SKM-1 treated with dmso at 0.1 percent for 144 hours (cell line): ENCODE measurements around the gene RASSF5.

ENCODE experiments used
- DNase-seq: peaks from one replicate; lab custom pipeline; 2025; ENCODE audit not compliant: unreplicated experiment; lab: John Stamatoyannopoulos, UW

The RASSF5 gene, protein sequence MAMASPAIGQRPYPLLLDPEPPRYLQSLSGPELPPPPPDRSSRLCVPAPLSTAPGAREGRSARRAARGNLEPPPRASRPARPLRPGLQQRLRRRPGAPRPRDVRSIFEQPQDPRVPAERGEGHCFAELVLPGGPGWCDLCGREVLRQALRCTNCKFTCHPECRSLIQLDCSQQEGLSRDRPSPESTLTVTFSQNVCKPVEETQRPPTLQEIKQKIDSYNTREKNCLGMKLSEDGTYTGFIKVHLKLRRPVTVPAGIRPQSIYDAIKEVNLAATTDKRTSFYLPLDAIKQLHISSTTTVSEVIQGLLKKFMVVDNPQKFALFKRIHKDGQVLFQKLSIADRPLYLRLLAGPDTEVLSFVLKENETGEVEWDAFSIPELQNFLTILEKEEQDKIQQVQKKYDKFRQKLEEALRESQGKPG

DNA sequence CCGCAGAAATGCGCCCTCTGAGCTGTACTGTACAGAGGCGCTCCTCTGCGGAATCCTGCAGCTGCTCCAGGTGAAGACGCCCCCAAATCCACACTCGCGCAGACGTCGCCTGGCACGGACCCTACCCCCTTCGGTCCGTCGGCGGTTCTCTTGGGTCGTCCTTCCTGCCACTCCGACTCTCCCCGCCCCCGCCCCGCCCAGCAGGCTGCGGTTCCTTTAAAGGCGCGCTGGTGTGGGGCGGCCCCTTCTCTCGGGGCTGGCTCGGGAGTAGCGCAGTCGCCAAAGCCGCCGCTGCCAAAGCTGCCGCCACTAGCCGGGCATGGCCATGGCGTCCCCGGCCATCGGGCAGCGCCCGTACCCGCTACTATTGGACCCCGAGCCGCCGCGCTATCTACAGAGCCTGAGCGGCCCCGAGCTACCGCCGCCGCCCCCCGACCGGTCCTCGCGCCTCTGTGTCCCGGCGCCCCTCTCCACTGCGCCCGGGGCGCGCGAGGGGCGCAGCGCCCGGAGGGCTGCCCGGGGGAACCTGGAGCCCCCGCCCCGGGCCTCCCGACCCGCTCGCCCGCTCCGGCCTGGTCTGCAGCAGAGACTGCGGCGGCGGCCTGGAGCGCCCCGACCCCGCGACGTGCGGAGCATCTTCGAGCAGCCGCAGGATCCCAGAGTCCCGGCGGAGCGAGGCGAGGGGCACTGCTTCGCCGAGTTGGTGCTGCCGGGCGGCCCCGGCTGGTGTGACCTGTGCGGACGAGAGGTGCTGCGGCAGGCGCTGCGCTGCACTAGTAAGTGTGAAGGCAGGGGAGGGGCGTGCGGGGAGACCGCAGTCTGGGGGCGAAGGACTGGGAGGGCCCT is at the start of gene RASSF5:
Gene RASSF5, plus strand, starts transcription at position 248 of the 846 bp plus-strand sequence. Its CDS starts 72 bp downstream, at position 320.
- no peak for DNase-seq

DNA sequence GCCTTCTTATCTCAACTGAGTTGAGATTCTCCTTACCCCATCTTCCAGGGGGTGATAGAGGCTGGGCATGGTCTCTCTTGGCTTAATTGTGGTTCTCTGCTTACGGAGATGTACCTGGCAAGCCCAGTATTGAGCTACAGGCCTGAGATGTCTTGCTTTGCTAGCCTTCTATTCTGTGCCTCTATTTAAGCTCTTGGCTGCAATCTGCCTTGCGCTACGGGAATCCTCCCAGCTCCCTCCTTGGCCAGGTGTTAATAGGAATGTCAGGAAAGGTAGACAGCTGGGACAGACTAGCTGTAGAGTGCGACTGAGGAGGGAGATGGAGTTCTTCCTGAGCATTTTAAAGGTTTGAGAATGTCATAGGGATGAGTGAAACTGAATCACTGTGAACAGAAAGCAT is 47.6 kb upstream of the RASSF5 start:
- no peak for DNase-seq

DNA sequence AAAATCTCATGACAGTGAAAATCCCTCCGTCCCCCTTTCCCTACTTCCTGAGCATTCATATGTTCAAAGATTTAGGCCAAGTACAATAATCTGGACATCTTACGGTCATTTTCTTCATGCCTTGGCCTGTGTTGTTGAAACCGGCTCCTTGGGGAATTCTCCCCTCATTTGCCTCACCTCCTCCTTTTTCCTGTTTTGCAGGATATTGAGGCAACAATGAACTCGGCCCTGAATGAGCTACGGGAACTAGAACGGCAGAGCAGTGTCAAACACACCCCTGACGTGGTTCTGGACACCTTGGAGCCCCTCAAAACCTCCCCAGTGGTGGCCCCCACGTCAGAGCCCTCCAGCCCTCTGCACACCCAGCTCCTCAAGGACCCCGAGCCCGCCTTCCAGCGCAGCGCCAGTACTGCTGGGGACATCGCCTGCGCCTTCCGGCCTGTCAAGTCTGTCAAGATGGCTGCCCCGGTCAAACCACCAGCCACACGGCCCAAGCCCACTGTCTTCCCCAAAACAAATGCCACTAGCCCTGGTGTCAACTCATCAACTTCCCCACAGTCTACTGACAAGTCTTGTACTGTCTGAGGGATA is 46.4 kb upstream of the RASSF5 start:
- no peak for DNase-seq

DNA sequence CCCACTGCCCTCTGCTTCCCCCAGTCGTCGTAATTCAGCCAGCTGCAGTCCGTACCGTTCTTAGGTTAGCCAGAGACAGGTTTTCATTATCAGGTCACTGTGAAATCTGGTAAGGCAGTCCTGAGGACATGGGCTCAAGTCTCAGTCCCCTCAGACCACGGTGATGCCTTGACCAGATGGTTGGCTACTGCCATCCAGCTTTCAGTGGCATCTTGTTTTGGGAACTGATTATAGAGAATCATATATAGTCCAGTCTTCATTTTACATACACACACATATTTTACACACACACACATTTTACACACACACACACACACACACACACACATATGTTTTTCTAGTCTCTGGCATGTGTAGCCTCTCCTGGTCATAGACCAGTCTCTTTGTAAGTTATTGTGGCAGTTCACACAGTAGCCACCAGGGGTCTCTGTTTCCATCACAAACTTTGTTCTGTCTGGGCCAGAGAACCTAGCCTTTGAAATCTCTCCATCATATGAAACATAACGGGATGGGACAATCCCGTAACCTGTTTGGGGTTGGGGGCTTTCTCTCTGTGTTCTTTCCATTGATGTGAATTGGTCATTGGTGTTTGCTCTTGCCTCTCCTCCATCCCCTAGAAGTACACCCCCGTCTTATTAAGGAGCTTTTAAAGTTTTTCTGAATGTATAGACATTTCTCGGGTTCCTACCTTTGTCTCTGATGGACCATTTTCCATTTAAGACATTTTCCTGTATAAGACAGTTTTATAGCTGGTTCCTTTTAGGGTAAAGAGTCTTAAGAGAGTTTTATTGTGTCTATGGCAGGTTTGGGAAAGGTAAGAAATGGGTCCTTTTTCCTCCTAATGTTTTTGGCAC is 45.5 kb upstream of the RASSF5 start:
- peak; percentile 77 for DNase-seq

DNA sequence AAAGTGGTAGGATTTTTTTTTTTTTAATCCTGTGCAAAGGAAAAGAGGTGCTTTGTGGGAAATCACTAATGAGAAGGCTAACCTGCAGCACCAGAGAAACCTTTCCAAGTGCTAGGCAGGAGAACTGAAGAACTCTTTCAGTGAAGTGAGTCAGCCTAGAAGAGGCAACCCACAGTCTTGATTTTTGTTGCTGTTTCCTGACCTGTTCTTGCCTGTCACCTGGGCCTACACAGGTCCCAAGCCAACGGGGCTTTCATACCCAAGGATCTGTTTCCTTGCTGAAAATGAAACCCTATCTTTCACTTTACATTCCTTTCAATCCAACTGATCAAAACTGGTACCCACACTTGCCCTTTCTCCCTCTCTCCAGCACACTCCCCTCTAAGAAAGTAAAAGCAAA is 44.2 kb upstream of the RASSF5 start:
- no peak for DNase-seq

DNA sequence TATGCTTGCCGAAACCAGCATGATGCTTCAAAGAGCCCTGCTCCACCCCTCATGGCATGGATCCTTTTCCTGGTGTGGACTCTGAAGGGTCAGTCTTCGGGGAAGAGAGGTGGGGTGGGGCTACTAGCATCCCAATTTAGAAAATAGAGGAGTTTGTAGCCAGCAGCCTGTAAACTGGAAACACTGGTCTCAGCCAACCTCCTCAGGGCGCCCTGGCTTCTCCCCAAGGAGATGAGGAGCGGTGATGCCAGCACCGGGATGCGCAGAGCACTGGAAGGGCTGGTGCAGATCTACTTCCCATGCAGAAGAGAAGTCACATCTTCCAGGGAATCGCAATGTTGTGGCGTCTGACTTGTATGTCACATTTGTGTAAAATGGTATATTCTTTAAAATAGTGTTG is 43.4 kb upstream of the RASSF5 start:
- DNase-seq, result no peak

DNA sequence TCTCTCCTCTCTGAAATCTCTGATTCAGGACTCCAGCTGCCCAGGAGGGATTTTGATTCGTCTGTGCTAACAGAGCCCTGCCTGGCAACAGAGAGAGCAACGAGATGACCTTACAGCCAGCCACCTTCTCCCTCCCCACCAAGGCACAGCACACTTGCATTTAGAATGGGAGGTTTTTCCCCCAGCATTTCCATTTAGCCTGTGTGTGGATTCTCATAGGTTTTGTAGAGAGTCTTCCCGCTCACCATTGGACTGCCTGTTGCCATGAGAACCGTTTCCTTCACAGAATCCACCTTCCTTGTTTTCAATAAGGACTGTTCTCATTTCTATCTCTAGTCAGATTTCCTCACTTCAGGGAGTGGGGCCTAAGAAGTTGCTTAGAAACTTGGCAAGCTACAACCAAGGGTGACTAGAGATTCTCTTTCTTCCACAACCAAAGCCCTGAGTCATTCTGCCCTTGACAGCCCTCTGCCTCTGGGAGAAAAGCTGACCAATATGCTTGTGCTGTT is 42.8 kb upstream of the RASSF5 start:
- peak; percentile 65 for DNase-seq

DNA sequence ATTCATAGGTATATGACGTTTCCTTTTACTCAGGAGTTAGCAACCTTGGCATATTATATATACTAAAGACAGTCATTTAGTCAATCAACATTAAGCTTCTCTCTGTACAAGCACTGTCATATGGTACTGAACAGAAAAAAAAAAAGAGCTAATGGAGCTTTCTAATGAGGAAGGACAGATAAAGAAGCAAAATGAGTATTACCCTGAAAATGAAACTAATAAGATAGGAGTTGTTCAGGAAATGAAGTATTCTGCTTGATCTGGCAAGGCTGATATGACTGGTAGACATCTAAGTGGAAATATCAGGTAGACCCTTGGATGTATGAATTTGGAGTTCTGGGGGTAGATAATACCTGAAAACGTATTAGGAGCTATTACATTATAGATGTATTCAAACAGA is 41.4 kb upstream of the RASSF5 start:
- DNase-seq, result no peak

DNA sequence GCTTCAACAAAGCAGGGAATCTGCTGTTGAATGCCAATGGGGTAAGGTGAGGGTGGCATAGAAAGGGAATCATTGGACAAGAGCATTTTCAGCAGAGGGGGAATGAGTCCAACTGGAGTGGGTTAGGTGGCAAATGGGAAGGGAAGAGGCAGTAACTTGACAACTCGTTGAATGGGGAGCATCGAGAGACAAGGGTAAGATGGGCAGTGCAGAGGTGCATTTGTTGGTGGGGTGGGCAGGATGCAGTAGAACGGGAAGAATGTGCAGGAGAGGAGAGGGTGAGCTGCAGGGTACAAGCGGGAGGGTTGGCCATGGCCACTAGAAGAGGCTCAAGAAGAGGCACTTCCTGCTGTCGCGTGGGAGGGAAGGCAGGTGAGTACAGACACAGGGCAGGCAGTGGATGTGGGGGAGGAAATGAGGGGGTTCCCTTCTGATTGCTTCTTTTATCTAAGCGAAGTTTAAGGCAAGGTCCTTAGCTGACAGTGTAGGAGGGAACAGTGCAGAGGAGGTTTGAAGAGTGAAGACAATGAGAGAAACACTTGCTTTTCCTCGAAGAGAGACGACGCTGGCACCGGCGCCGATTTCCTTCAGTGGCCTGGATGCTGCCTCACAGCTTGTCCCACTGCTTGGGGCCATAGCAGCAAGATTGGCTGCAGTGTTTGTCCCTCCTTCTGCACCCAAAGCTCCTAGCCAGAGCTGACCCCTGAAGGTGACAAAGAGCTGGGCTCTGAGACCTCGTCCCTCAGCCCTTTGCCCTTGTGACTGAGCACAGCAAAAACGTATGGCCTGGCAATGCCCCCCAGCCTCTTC is 40.3 kb upstream of the RASSF5 start:
- DNase-seq, result no peak

DNA sequence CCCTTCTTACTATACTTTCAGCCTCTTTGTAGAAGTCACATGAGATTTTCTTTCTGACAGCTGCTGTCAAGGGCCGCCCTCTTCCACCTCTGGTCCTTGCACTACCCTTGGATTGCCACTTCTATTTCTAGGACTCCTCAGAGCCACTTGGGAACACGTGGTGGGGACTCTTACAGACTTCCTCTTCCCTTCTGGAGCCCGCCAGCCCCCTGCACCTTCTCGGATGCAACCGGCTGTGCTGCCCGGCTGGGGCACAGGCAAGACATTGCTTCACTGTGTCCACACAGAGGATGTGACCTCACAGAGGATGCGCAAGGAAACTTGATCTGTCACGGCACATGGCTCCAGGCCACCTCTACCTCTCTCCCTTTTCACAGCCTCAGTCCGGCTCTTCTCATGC is 39.4 kb upstream of the RASSF5 start:
- DNase-seq, result peak; percentile 99

DNA sequence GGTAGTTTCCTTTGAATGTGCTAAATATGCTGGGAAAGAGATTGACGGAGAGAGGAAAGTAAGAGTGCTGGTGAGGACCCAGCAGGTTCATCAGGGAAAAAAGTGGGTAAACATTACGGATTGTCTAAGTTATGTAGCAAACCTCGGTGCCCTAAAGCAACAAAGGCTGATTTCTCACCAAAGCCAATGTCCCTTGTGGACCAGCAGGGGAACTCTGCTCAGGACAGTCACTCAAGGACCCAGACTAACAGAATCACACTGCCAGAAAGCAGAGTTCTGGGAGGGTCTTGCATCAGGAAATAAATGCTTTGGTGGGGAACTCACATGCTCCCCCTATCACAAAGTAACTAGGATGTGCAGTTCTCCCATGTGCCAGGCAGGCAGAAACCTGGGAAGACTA is 38.8 kb upstream of the RASSF5 start:
- peak; percentile 24 for DNase-seq

DNA sequence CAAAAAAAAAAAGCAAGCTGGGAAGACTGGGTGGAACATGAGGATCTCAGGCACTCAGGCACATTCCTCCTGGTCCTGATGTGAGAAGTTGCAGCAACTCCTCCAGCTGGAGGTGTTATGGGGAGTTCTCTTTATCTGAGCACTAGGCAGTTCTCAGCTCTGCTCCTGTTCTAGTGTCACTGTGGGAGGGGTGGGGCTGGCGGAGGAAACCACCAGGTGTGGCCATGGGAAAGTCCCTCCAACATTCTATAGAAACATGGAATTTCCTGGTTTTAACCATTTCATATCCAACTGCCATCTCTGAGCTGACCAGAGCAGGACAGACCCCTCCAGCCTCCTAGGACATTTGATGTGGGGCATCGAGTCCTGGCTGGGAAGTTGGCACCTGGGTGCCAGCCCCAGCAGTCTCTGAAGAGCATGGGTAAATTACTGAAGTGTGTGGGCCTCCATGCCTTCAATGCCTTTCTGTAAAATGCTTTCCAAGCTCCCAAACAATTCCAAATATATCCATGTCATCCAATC is 37.9 kb upstream of the RASSF5 start:
- no peak for DNase-seq

DNA sequence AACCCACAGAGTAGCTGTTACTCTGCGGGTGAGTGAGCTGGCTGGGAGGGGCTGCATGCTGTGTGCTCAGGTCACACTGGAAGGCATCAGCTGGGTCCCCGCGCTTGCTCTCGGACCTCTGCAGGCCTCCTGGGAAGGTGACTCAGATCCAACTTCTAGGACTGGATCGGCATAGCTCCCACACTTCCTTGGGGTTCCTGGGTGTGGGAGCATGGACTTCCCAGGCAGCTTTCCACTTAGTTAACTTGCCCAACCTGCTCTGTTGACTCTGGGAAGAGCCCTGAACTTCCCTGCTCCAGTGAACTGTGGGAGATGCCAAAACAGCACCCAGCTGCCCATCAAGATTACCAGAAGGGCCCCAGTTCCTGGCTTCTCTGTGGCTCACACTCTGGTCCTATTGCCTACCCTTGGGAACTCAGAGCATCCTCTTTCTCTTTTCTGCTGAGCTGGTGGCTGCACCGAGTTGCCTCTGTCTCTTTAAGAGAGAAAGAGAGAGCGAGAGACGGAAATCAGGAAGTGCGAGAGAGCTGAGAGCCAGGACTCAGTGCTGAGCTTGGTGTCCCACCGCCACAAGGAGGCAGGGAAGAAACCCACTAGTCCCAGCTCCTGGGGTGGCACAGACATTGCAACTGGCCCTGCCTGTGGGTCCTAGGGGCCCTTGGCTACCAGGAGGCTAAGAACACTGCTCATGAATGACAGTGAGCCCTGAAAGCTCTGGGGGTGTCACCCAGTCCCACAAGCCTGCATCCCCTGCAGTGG is 37.2 kb upstream of the RASSF5 start, which contains the start of gene IKBKE:
Gene IKBKE, plus strand, starts transcription at position 544 of the 759 bp plus-strand sequence. CDS start 2,752 bp downstream, outside the sequence.
- DNase-seq, result peak; percentile 98

DNA sequence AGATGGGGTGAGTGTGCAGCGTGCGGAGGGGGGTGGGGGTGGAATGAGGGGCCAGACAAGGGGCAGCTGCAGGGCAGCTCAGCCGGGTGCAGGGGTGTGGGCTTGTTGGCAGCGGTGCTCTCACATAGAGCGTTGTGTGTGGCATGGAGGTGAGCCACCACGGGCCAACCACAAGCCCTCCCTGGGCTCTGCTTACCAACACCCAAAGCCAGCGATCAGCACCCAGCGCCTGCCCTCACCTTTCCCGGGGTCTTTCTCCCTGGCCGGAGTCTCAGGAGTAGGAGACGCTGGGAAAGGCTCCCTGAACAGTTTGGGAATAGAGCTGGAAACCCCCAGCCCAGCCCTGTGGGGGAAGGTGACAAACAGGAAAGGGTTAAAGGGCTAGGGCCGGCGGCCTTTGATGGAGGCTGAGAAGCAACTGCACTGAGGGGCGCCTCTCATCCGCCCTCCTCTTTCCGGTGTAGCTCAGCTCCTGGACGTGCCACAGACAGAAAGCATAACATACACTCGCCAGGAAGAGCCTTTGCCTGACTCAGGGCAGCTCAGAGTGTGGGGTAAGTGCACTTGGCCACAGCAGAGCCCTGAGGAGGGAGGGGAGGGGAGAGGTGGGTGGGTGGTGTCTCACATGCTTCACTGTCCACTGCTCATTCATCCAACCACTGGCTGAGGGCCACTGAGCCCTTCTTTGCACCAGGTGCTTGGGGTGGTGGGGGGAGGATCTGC is 36.5 kb upstream of the RASSF5 start:
- peak; percentile 43 for DNase-seq

DNA sequence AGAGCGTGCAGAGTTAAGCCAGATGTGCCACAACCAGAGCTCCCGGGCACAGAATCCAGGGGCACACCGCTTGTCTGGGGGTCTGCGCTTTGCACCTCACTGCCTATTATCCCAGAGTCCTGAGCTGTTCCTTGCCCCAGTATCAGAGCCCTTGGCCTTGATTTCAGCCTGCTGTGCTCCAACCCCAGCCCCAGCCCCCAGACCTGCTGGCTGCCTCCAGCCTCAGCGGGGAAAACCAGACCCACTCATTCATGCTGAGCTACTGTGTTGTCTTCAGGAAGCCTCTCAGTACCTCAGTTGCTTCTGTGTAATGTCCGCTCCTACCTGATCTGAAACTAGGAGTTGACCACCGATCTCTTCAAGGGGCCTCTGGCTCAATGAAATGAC is 35.9 kb upstream of the RASSF5 start:
- DNase-seq, result no peak

DNA sequence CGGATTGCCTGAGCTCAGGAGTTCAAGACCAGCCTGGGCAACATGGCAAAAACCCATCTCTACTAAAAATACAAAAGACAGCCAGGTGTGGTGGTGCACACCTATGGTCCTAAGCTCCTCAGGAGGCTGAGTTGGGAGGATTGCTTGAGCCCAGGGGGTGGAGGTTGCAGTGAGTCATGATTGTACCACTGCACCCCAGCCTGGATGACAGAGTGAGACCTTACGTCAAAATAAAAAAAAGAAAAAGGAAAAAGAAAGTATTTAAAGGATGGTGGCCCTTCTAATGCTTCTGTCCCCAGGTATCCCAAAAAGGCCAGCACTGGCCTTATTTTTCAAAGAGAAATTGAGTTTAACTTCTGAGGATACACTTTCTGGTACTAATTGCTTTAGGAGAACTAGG is 35.3 kb upstream of the RASSF5 start:
- DNase-seq, result no peak

DNA sequence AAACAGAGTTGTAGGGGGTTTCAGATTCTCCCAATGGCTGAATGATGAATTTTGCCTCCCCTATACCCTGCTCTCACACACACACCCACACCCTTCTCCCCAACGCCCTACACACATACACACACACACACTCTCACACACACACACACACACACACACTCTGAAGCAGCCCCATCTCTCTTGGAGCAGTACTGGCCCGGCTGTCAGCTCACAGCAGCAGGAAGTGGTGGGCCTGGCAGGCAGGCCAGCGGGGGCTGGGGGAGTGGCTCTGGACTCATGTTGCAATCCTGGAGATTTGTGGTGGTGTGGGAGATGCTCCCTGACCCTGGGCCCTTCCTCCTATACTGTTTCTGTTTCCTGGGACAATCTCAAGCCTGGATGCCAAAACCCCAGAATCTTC is 34.9 kb upstream of the RASSF5 start:
- peak; percentile 97 for DNase-seq

DNA sequence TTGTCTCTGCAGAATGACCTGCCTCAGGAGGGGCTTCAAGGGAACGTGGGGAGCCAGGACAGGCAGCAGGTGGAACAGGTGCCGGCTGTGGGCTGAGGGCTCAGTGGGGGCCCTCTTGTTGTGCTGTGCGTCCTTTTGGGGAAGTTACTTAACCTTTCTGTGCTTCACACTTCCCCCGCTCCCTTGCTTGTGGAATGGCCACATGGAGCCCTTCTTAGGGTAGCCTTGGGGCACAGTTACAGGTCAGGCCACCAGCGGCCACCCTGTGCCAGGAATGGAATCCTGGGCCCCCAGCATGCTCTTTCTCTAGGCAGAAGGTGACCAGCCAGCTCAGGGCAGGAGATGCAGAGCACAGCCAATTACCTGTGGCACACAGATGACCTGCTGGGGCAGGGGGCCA is 34.4 kb upstream of the RASSF5 start:
- DNase-seq, result peak; percentile 92
